B cell (primary cell): ENCODE data around the gene PRR14L. TPM values are rescaled to one million over a fixed set of nuclear protein-coding genes. Genes with fewer than 3 reads are reported as not detected.
"Not testable (repeated sequence)": the region's sequence is repeated elsewhere in the genome, so short reads cannot be mapped to it uniquely, and the experiment has no call there.

Source experiments
- ATAC-seq: fragments of 200-7000 bp; cut with Tn5 transposase; one replicate; pipeline ENCODE4 v1.10.0; 2021; ENCODE audit warnings: low read depth, mild to moderate bottlenecking, moderate number of reproducible peaks, moderate library complexity
- CTCF ChIA-PET: fragments of 350-600 bp; sonication (Branson Sonifier 250); formaldehyde crosslinking; loops from one replicate; lab custom pipeline; 2021; ENCODE audit warnings: antibody characterized with exemption, inconsistent platforms; lab: Charles Lee
- POLR2A ChIA-PET: fragments of 350-600 bp; sonication (Branson Sonifier 250); formaldehyde crosslinking; loops from one replicate; lab custom pipeline; 2021; ENCODE audit warnings: antibody characterized with exemption; lab: Charles Lee
- DNase-seq: peaks from one replicate; pipeline ENCODE4 v3.0.0; 2013
- H2AFZ ChIP-seq: 2 replicates; pipeline ENCODE4 v1.6.1; 2012; ENCODE audit warnings: mild to moderate bottlenecking, low read depth, low read length; ENCODE audit not compliant: insufficient read depth, poor library complexity, severe bottlenecking
- H3K27ac ChIP-seq, 2 donors: 1 replicate in 1 of 2; 2 replicates in 1 of 2; pipeline ENCODE4 v1.5.1; 2012 to 2013; ENCODE audit warnings: low read length in 2 of 2, mild to moderate bottlenecking in 2 of 2, moderate library complexity in 1 of 2
- H3K27me3 ChIP-seq, 4 experiments: fragments of 200-600 bp in 1 of 4; sonication (generic) in 1 of 4; replicated peaks in 1 of 4; 1 replicate in 2 of 4; 2 replicates in 2 of 4; pipeline versions ENCODE4 v1.6.1 to v1.7.0; 2013 to 2016; ENCODE audit warnings: low read length in 3 of 4, mild to moderate bottlenecking in 2 of 4, mixed read lengths in 1 of 4, moderate library complexity in 1 of 4; ENCODE audit not compliant: insufficient read depth in 4 of 4, control insufficient read depth in 3 of 4; ENCODE audit errors: control extremely low read depth in 1 of 4
- H3K36me3 ChIP-seq, 2 experiments: replicated peaks in 1 of 2; 1 replicate in 1 of 2; 2 replicates in 1 of 2; pipeline versions ENCODE4 v1.6.1 to v1.7.1; 2013; ENCODE audit warnings: low read length in 1 of 2; ENCODE audit not compliant: insufficient read depth in 2 of 2, control insufficient read depth in 1 of 2; ENCODE audit errors: control extremely low read depth in 1 of 2, extremely low read depth in 1 of 2
- H3K4me1 ChIP-seq, 2 donors: fragments of 200-600 bp in 1 of 2; sonication (generic) in 1 of 2; 1 replicate in 1 of 2; 2 replicates in 1 of 2; pipeline versions ENCODE4 v1.5.1 to v1.6.1; 2013 to 2017; ENCODE audit warnings: low read length in 2 of 2; ENCODE audit not compliant: control insufficient read depth in 2 of 2, insufficient read depth in 2 of 2
- H3K4me2 ChIP-seq: replicated peaks from 2 replicates; pipeline ENCODE3; 2012; ENCODE audit warnings: mild to moderate bottlenecking, low read depth, low read length; ENCODE audit not compliant: poor library complexity, severe bottlenecking
- H3K4me3 ChIP-seq, 5 experiments: fragments of 200-600 bp in 1 of 5; sonication (generic) in 1 of 5; 1 replicate in 3 of 5; 2 replicates in 2 of 5; pipeline versions ENCODE4 v1.5.1 to v1.7.0; 2011 to 2016; ENCODE audit warnings: low read length in 4 of 5, mild to moderate bottlenecking in 4 of 5, low read depth in 2 of 5, control low read depth in 1 of 5, moderate library complexity in 1 of 5; ENCODE audit not compliant: insufficient read depth in 1 of 5; ENCODE audit errors: control extremely low read depth in 1 of 5, extremely low read depth in 1 of 5
- H3K79me2 ChIP-seq: fragments of 200-600 bp; sonication (generic); one replicate; pipeline ENCODE4 v1.6.0; 2016; ENCODE audit warnings: low read length; ENCODE audit not compliant: control insufficient read depth, insufficient read depth
- H3K9ac ChIP-seq: fragments of 200-600 bp; sonication (generic); 2 replicates; pipeline ENCODE4 v1.6.1; 2017; ENCODE audit warnings: mild to moderate bottlenecking, low read length, moderate library complexity
- H3K9me3 ChIP-seq, 3 donors: one replicate each; pipeline versions ENCODE4 v1.6.1 to v1.7.1; 2013; ENCODE audit warnings: low read length in 2 of 3; ENCODE audit not compliant: control insufficient read depth in 2 of 3, insufficient read depth in 1 of 3; ENCODE audit errors: control extremely low read depth in 1 of 3
- H4K20me1 ChIP-seq: 2 replicates; pipeline ENCODE4 v1.6.0; 2012; ENCODE audit warnings: mild to moderate bottlenecking, low read length; ENCODE audit not compliant: insufficient read depth, control insufficient read depth, poor library complexity, severe bottlenecking
- H3K27ac Mint-ChIP-seq: one replicate; pipeline ENCODE4 v1.8.0; 2021; ENCODE audit warnings: mixed read lengths
- H3K27me3 Mint-ChIP-seq: one replicate; pipeline ENCODE4 v1.8.0; 2021; ENCODE audit warnings: mixed read lengths
- H3K4me1 Mint-ChIP-seq: one replicate; pipeline ENCODE4 v1.8.0; 2021; ENCODE audit warnings: mixed read lengths
- H3K4me3 Mint-ChIP-seq: one replicate; pipeline ENCODE4 v1.8.0; 2021; ENCODE audit warnings: mixed read lengths
- H3K9me3 Mint-ChIP-seq: one replicate; pipeline ENCODE4 v1.8.0; 2022; ENCODE audit warnings: mixed read lengths; ENCODE audit not compliant: insufficient read depth
- CTCF ChIP-seq: fragments of 200-600 bp; IDR thresholded peaks from one replicate; pipeline ENCODE4 v1.8.0; 2022; ENCODE audit warnings: antibody characterized with exemption, mild to moderate bottlenecking
- EZH2 ChIP-seq: IDR thresholded peaks from 2 replicates; pipeline ENCODE4 v1.6.1; 2012; ENCODE audit warnings: borderline replicate concordance, low read depth, mild to moderate bottlenecking, moderate library complexity, low read length; ENCODE audit not compliant: insufficient read depth, poor library complexity, severe bottlenecking
- WGBS: methylation state at CpG from one replicate; pipeline ENCODE4 v1.1.5; 2013; ENCODE audit warnings: missing lambda C conversion rate; ENCODE audit not compliant: insufficient coverage; 5-methylcytosine and 5-hydroxymethylcytosine counted together
- intact Hi-C: fragments of 100-400 bp; cut with micrococcal nuclease; formaldehyde crosslinking; loops from one replicate; pipeline ENCODE4 v1.10.0; 2022
- polyA plus RNA-seq: library from polyadenylated mRNA; depleted of rRNA; stranded (reverse); fragments of >200 nt; gene quantifications from 2 replicates; pipeline ENCODE4 v1.2.3, GENCODE V29; 2012
- total RNA-seq, 2 donors: library from RNA; stranded (reverse); fragments of 120-200 nt in 1 of 2; gene quantifications; 1 replicate in 1 of 2; 2 replicates in 1 of 2; pipeline versions ENCODE4 v1.2.3 to v1.2.4, GENCODE V29; 2013 to 2022

PRR14L gene
- total and polyA plus RNA-seq, 2 donors (not counting 1 experiment from before 2014, with no cell fraction given) = 8.5 to 69.6 TPM

DNA sequence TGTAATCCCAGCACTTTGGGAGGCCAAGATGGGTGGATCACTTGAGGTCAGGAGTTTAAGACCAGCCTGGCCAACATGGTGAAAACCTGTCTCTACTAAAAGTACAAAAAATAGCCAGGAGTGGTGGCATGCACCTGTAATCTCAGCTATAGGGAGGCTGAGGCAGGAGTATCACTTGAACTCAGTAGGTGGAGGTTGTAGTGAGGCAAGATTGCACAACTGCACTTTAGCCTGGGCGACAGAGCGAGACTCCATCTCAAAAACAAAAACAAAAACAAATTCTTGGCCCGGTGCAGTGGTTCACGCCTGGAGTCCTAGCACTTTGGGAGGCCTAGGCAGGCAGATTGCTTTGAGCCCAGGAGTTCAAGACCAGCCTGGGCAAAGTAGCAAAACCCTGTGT, 81.1 kb downstream of the PRR14L start:
- H3K9me3 Mint-ChIP-seq, DNase-seq, H3K4me1 Mint-ChIP-seq, H3K27ac ChIP-seq, H3K79me2 ChIP-seq, ATAC-seq, H3K9me3 ChIP-seq, H4K20me1 ChIP-seq, H3K27me3 Mint-ChIP-seq, H3K27ac Mint-ChIP-seq, H2AFZ ChIP-seq, POLR2A ChIA-PET, H3K4me3 ChIP-seq, H3K27me3 ChIP-seq, H3K4me2 ChIP-seq, H3K9ac ChIP-seq, H3K36me3 ChIP-seq, H3K4me3 Mint-ChIP-seq: not testable (repeated sequence)
- CTCF ChIA-PET = interaction anchor here (0.9 to 1.7 kb wide), 3 partner anchors 38 to 597 kb away, joined by 3 to 6 read pairs (median 3); no protein-coding TSS in a partner anchor
- H3K4me1 ChIP-seq = peaks cover 3 to 15% of the 10 kb centered on the region in 2 donors
- 93% methylated on average over 2 of the region's 4 CpGs for WGBS
- intact Hi-C loops = loop anchor here (10.0 kb wide), 2 partner anchors 174 to 806 kb away; partner anchors contain the start of genes FBXO7 and SFI1

- Histone ChIP-seq H2AFZ (peak overlapping the region; percentile 83), H3K36me3 (no peaks in the 10 kb centered on the region), H3K4me3 (peak overlapping the region; percentile 71 to 97 (median 86)), H3K27me3 (no peaks in the 10 kb centered on the region), H3K9ac (peak overlapping the region; percentile 71), H4K20me1 (peaks cover 20% of the 10 kb centered on the region), H3K4me2 (peak overlapping the region; percentile 75), H3K27ac (peak overlapping the region; percentile 51 to 81), H3K4me1 (peaks cover 12 to 23% of the 10 kb centered on the region in 2 donors), H3K9me3 (no peaks in the 10 kb centered on the region), H3K79me2 (peaks cover 43% of the 10 kb centered on the region)
- Mint-ChIP-seq H3K27ac (peak overlapping the region; percentile 97), H3K4me1 (peaks cover 31% of the 10 kb centered on the region), H3K27me3 (no peaks in the 10 kb centered on the region), H3K4me3 (peak overlapping the region; percentile 96), H3K9me3 (no peaks in the 10 kb centered on the region)
- no peak for DNase-seq
- TF ChIP-seq EZH2 (no peak), CTCF (no peak)
- ChIA-PET POLR2A (interaction anchor here (0.7 to 2.4 kb wide), 10 partner anchors 14 to 284 kb away, joined by 3 to 13 read pairs (median 4); partner anchors contain the start of genes DEPDC5, DRG1 and PRR14L), CTCF (interaction anchor here (0.7 to 6.8 kb wide), 12 partner anchors 14 to 307 kb away, joined by 3 to 67 read pairs (median 8); partner anchors contain the start of genes DEPDC5 and YWHAH)
- intact Hi-C loops = loop anchor here (1.0 to 10.0 kb wide), 8 partner anchors 14 to 812 kb away; partner anchors contain the start of genes DRG1, FBXO7, PRR14L and SFI1
- no peak for ATAC-seq
- WGBS = 63% methylated on average over 7 of the region's 8 CpGs
Observed at GRCh38 chr22:31662668-31663037, 87.3 kb downstream of the PRR14L start.
